SU-DHL-6 (cell line): ENCODE data around the gene SERPINB11.

ENCODE experiments used
- H2AFZ ChIP-seq: fragments of 200-600 bp; sonication (generic); 2 replicates; pipeline ENCODE4 v1.6.1; 2014; ENCODE audit warnings: low read depth, mild to moderate bottlenecking, moderate library complexity, mixed read lengths, antibody characterized with exemption, low read length; ENCODE audit not compliant: severe bottlenecking
- H3F3A ChIP-seq: fragments of 200-600 bp; shearing (Covaris generic); 2 replicates; pipeline ENCODE4 v1.6.0; 2016; ENCODE audit warnings: antibody characterized with exemption, mild to moderate bottlenecking; ENCODE audit not compliant: insufficient read depth
- H3K27ac ChIP-seq: fragments of 200-600 bp; sonication (generic); 2 replicates; pipeline ENCODE4 v1.5.1; 2016; ENCODE audit warnings: low read depth, mild to moderate bottlenecking, low read length, moderate library complexity, mixed read lengths
- H3K27me3 ChIP-seq: fragments of 200-600 bp; sonication (generic), shearing (Covaris generic); 2 replicates; pipeline ENCODE4 v1.6.0; 2014; ENCODE audit warnings: mild to moderate bottlenecking, low read length
- H3K36me3 ChIP-seq: fragments of 200-600 bp; sonication (generic); 2 replicates; pipeline ENCODE4 v1.6.1; 2014; ENCODE audit warnings: mild to moderate bottlenecking, low read length, mixed read lengths
- H3K4me2 ChIP-seq: fragments of 300-600, 200-600 bp; shearing (Covaris generic), sonication (generic); 2 replicates; pipeline ENCODE4 v1.6.0; 2014; ENCODE audit warnings: low read length, low read depth, mild to moderate bottlenecking; ENCODE audit not compliant: poor library complexity, severe bottlenecking
- H3K4me3 ChIP-seq: fragments of 200-600 bp; sonication (generic); 2 replicates; pipeline ENCODE4 v1.5.1; 2014; ENCODE audit warnings: antibody characterized with exemption, low read length, mild to moderate bottlenecking, mixed read lengths; ENCODE audit not compliant: insufficient read depth, poor library complexity, severe bottlenecking
- H3K79me2 ChIP-seq: fragments of 200-600 bp; sonication (generic); 2 replicates; pipeline ENCODE4 v1.6.1; 2014; ENCODE audit warnings: mild to moderate bottlenecking, low read length, moderate library complexity; ENCODE audit not compliant: insufficient read depth
- H3K9ac ChIP-seq: fragments of 200-600 bp; sonication (generic); 2 replicates; pipeline ENCODE4 v1.7.0; 2014; ENCODE audit warnings: mild to moderate bottlenecking, low read length
- H3K9me2 ChIP-seq: fragments of 200-600 bp; sonication (generic); replicated peaks from 2 replicates; pipeline ENCODE4 v1.6.1; 2014; ENCODE audit warnings: low read length; ENCODE audit not compliant: insufficient read depth
- H3K9me3 ChIP-seq: fragments of 200-600 bp; sonication (generic); 2 replicates; pipeline ENCODE4 v1.6.1; 2014; ENCODE audit warnings: low read length, mixed read lengths; ENCODE audit not compliant: insufficient read depth
- H4K20me1 ChIP-seq: fragments of 200-600 bp; sonication (generic); 2 replicates; pipeline ENCODE4 v1.6.1; 2014; ENCODE audit warnings: low read depth, mild to moderate bottlenecking, antibody characterized with exemption, low read length, moderate library complexity, mixed read lengths
- EZH2phosphoT487 ChIP-seq: fragments of 200-600 bp; sonication (generic), shearing (Covaris generic); conservative IDR thresholded peaks from 2 replicates; pipeline ENCODE4 v1.6.1; 2018; ENCODE audit warnings: mild to moderate bottlenecking, antibody characterized with exemption, low read length, moderate library complexity, mixed read lengths
- TF ChIP-seq, protein P1 (sequence below): fragments of 200-600 bp; sonication (generic); IDR thresholded peaks from one replicate; pipeline ENCODE4 v1.5.1; 2017; ENCODE audit warnings: antibody characterized with exemption, mild to moderate bottlenecking, low read length, moderate library complexity; ENCODE audit not compliant: insufficient read depth, poor library complexity, severe bottlenecking

The SERPINB11 gene

GRCh38 chr18:63730773-63731172, 28.0 kb downstream of the SERPINB11 start:
- no peak overlapping the region for H3K4me3 ChIP-seq
- H3K27ac ChIP-seq: no peak overlapping the region
- no peak overlapping the region for H2AFZ ChIP-seq
- H3K4me2 ChIP-seq: no peak overlapping the region
- H3K9me3 ChIP-seq: no peaks in the 10 kb centered on the region
- no peaks in the 10 kb centered on the region for H3K36me3 ChIP-seq
- H4K20me1 ChIP-seq: no peaks in the 10 kb centered on the region
- no peaks in the 10 kb centered on the region for H3K9me2 ChIP-seq
- TF ChIP-seq, protein P1, sequence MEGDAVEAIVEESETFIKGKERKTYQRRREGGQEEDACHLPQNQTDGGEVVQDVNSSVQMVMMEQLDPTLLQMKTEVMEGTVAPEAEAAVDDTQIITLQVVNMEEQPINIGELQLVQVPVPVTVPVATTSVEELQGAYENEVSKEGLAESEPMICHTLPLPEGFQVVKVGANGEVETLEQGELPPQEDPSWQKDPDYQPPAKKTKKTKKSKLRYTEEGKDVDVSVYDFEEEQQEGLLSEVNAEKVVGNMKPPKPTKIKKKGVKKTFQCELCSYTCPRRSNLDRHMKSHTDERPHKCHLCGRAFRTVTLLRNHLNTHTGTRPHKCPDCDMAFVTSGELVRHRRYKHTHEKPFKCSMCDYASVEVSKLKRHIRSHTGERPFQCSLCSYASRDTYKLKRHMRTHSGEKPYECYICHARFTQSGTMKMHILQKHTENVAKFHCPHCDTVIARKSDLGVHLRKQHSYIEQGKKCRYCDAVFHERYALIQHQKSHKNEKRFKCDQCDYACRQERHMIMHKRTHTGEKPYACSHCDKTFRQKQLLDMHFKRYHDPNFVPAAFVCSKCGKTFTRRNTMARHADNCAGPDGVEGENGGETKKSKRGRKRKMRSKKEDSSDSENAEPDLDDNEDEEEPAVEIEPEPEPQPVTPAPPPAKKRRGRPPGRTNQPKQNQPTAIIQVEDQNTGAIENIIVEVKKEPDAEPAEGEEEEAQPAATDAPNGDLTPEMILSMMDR: no peak
- TF ChIP-seq EZH2phosphoT487: no peak
- H3K79me2 ChIP-seq: no peaks in the 10 kb centered on the region
- no peaks in the 10 kb centered on the region for H3F3A ChIP-seq
- no peak overlapping the region for H3K9ac ChIP-seq
- no peaks in the 10 kb centered on the region for H3K27me3 ChIP-seq

DNA sequence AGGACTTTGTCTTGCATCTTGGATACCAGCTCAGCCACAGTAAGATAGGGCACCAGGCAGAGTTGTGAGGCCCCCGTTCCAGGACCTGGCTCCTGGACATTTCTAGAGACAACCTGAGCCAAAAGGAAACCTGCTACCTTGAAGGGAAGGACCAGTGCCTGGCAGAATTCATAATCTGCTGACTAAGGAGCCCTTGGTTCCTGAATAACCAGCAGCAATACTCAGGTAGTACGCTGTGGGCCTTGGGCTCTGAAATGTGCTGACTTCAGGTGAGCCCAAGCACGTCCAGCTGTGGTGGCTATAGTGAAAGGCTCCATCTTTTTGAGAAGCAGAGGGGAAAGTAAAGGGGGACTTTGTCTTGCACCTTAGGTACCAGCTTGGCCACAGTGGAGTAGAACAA, 28.5 kb downstream of the SERPINB11 start:
- H2AFZ ChIP-seq: no peak overlapping the region
- no peak for TF ChIP-seq EZH2phosphoT487
- TF ChIP-seq, protein P1: no peak
- H4K20me1 ChIP-seq: no peaks in the 10 kb centered on the region
- no peaks in the 10 kb centered on the region for H3K36me3 ChIP-seq
- no peak overlapping the region for H3K4me2 ChIP-seq
- no peaks in the 10 kb centered on the region for H3K9me3 ChIP-seq
- no peak overlapping the region for H3K9ac ChIP-seq
- no peaks in the 10 kb centered on the region for H3K79me2 ChIP-seq
- no peak overlapping the region for H3K4me3 ChIP-seq
- no peaks in the 10 kb centered on the region for H3F3A ChIP-seq
- no peaks in the 10 kb centered on the region for H3K27me3 ChIP-seq
- no peaks in the 10 kb centered on the region for H3K9me2 ChIP-seq
- H3K27ac ChIP-seq: no peak overlapping the region

- Histone ChIP-seq H3K4me3 (no peak overlapping the region), H2AFZ (no peak overlapping the region), H4K20me1 (no peaks in the 10 kb centered on the region), H3K27me3 (no peaks in the 10 kb centered on the region), H3K27ac (no peak overlapping the region), H3K4me2 (no peak overlapping the region), H3K36me3 (no peaks in the 10 kb centered on the region), H3F3A (no peaks in the 10 kb centered on the region), H3K9me3 (no peaks in the 10 kb centered on the region), H3K9ac (no peak overlapping the region), H3K79me2 (no peaks in the 10 kb centered on the region), H3K9me2 (no peaks in the 10 kb centered on the region)
- TF ChIP-seq EZH2phosphoT487: no peak
- TF ChIP-seq, protein P1: no peak
Measured at GRCh38 chr18:63736876-63737275, 34.1 kb downstream of the SERPINB11 start.

DNA sequence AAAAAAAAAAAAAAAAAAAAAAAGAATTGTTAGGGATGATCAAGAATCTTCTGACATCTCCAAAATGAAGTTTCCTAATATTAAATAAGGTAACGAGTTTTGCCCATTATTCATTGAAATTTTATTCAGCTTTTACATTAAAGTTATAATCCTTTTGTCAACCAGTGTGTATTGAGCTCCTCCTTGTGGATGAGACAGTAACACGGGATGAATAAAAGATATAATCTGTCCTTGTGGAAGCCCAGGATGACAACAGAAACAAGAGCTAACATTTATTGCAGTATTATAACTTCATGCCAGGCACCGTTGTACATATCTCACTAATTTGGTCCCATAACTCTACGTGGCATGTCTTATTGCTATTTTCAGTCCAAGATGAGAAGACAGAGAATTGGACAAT, 39.0 kb downstream of the SERPINB11 start:
- H3K9me2 ChIP-seq: no peaks in the 10 kb centered on the region
- H3K9me3 ChIP-seq: no peaks in the 10 kb centered on the region
- no peak overlapping the region for H3K4me2 ChIP-seq
- no peaks in the 10 kb centered on the region for H4K20me1 ChIP-seq
- no peak overlapping the region for H3K9ac ChIP-seq
- H3K4me3 ChIP-seq: no peak overlapping the region
- no peaks in the 10 kb centered on the region for H3K79me2 ChIP-seq
- no peaks in the 10 kb centered on the region for H3K27me3 ChIP-seq
- no peaks in the 10 kb centered on the region for H3F3A ChIP-seq
- no peak overlapping the region for H3K27ac ChIP-seq
- TF ChIP-seq EZH2phosphoT487: no peak
- TF ChIP-seq, protein P1: no peak
- H2AFZ ChIP-seq: no peak overlapping the region
- H3K36me3 ChIP-seq: no peaks in the 10 kb centered on the region
